ENCODE data around the gene ETV5. TPM values are rescaled to one million over a fixed set of nuclear protein-coding genes. Genes with fewer than 3 reads are reported as not detected.
"Not testable (repeated sequence)": the region's sequence is repeated elsewhere in the genome, so short reads cannot be mapped to it uniquely, and the experiment has no call there.

The ETV5 gene
- total RNA-seq, 1 donor from 2014 or later: 26.1 TPM

GRCh38 chr3:186021673-186022362 is 87.1 kb downstream of the ETV5 start:
- DNase-seq: no peak

GRCh38 chr3:186021250-186021649 is 87.6 kb downstream of the ETV5 start:
- DNase-seq: not testable (repeated sequence)

- not testable (repeated sequence) for DNase-seq
Measured at GRCh38 chr3:186019288-186019687, 89.6 kb downstream of the ETV5 start.

- no peak for DNase-seq
Measured at GRCh38 chr3:186014866-186015265, 94.0 kb downstream of the ETV5 start.

GRCh38 chr3:186013312-186013711 is 95.6 kb downstream of the ETV5 start:
- no peak for DNase-seq

- no peak for DNase-seq
Measured at GRCh38 chr3:186012137-186012536, 96.8 kb downstream of the ETV5 start.

GRCh38 chr3:186004671-186005070 is 104.2 kb downstream of the ETV5 start:
- DNase-seq: no peak

GRCh38 chr3:186004209-186004608 is 104.7 kb downstream of the ETV5 start:
- no peak for DNase-seq

GRCh38 chr3:186003610-186004009 is 105.3 kb downstream of the ETV5 start:
- DNase-seq: no peak

GRCh38 chr3:186002884-186003472 is 105.9 kb downstream of the ETV5 start:
- DNase-seq: no peak

GRCh38 chr3:186001842-186002241 is 107.0 kb downstream of the ETV5 start:
- DNase-seq: no peak

- no peak for DNase-seq
Measured at GRCh38 chr3:185999221-185999620, 109.7 kb downstream of the ETV5 start.

GRCh38 chr3:185998136-185998535 is 110.8 kb downstream of the ETV5 start:
- DNase-seq: no peak

GRCh38 chr3:185997130-185997529 is 111.8 kb downstream of the ETV5 start:
- no peak for DNase-seq

Small RNA genes within 50 kb of the gene (small RNA-seq; reads per million reads assigned to genes)
- gene RF00017 (ENCODE audit: low replicate concordance): not detected

Other genes with a start within 250 kb of the ETV5 start
- 231 TPM for gene TRA2B, start 171.1 kb downstream of the ETV5 start, total RNA-seq